ENCODE results near the gene NINL.

Gene NINL

DNA sequence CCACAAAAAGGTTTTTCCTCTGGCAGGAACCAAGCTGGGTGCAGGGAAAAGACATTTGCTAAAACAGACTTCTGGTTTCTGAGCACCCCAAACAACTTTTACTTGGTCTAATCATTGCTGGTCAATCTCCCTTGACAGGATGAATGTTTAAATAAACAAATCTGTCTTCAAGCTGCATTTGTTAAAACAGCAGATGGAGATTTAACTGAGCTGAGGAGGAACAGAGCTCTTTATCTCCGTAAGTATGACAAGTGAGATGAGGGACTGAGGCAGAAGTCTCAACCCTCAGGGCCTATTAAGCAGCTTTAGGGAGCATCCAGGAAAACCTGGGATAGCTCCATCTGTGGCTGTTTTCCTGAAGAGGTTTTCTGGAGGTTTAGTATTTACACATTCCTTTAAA lies 40.6 kb downstream of the NINL start:
- Histone ChIP-seq H3K27ac (ENCODE audit: low read depth, low read length) (no peak overlapping the region), H3K79me2 (ENCODE audit: control insufficient read depth, low read length) (no peaks in the 10 kb centered on the region), H4K20me1 (ENCODE audit: control insufficient read depth, insufficient read depth, low read depth, low read length) (no peaks in the 10 kb centered on the region), H3K36me3 (ENCODE audit: control insufficient read depth, low read length) (no peaks in the 10 kb centered on the region), H3K4me2 (ENCODE audit: low read length) (no peak overlapping the region), H3K4me3 (ENCODE audit: low read length) (no peak overlapping the region), H3K9me3 (ENCODE audit: control insufficient read depth, insufficient read depth, low read length) (no peaks in the 10 kb centered on the region), H3K27me3 (ENCODE audit: control insufficient read depth, low read length) (no peaks in the 10 kb centered on the region), H3K9me2 (replicated peaks; ENCODE audit: control insufficient read depth, low read length) (no peaks in the 10 kb centered on the region), H3F3A (ENCODE audit: control insufficient read depth, insufficient read depth) (no peaks in the 10 kb centered on the region), H3K4me1 (ENCODE audit: control insufficient read depth, low read length) (peaks cover 24% of the 10 kb centered on the region)
- no peak for TF ChIP-seq EZH2phosphoT487 (IDR thresholded peaks at IDR 0.05; ENCODE audit: borderline replicate concordance, low read length)
- TF ChIP-seq, protein P1, sequence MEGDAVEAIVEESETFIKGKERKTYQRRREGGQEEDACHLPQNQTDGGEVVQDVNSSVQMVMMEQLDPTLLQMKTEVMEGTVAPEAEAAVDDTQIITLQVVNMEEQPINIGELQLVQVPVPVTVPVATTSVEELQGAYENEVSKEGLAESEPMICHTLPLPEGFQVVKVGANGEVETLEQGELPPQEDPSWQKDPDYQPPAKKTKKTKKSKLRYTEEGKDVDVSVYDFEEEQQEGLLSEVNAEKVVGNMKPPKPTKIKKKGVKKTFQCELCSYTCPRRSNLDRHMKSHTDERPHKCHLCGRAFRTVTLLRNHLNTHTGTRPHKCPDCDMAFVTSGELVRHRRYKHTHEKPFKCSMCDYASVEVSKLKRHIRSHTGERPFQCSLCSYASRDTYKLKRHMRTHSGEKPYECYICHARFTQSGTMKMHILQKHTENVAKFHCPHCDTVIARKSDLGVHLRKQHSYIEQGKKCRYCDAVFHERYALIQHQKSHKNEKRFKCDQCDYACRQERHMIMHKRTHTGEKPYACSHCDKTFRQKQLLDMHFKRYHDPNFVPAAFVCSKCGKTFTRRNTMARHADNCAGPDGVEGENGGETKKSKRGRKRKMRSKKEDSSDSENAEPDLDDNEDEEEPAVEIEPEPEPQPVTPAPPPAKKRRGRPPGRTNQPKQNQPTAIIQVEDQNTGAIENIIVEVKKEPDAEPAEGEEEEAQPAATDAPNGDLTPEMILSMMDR (IDR thresholded peaks at IDR 0.05; ENCODE audit: low read depth, low read length, poor library complexity, severe bottlenecking) = no peak

- H3K4me1 ChIP-seq (ENCODE audit: control insufficient read depth, low read length) = peaks cover 24% of the 10 kb centered on the region
- H3K36me3 ChIP-seq (ENCODE audit: control insufficient read depth, low read length) = no peaks in the 10 kb centered on the region
- no peak overlapping the region for H3K4me3 ChIP-seq (ENCODE audit: low read length)
- no peak overlapping the region for H3K27ac ChIP-seq (ENCODE audit: low read depth, low read length)
- H3K4me2 ChIP-seq (ENCODE audit: low read length) = no peak overlapping the region
- no peaks in the 10 kb centered on the region for H4K20me1 ChIP-seq (ENCODE audit: control insufficient read depth, insufficient read depth, low read depth, low read length)
- H3K79me2 ChIP-seq (ENCODE audit: control insufficient read depth, low read length) = no peaks in the 10 kb centered on the region
- no peaks in the 10 kb centered on the region for H3K9me3 ChIP-seq (ENCODE audit: control insufficient read depth, insufficient read depth, low read length)
- H3K27me3 ChIP-seq (ENCODE audit: control insufficient read depth, low read length) = no peaks in the 10 kb centered on the region
- no peak for TF ChIP-seq EZH2phosphoT487 (IDR thresholded peaks at IDR 0.05; ENCODE audit: borderline replicate concordance, low read length)
- TF ChIP-seq, protein P1 (IDR thresholded peaks at IDR 0.05; ENCODE audit: low read depth, low read length, poor library complexity, severe bottlenecking) = no peak
- no peaks in the 10 kb centered on the region for H3K9me2 ChIP-seq (replicated peaks; ENCODE audit: control insufficient read depth, low read length)
- H3F3A ChIP-seq (ENCODE audit: control insufficient read depth, insufficient read depth) = no peaks in the 10 kb centered on the region
Observed at GRCh38 chr20:25544311-25544710, 41.0 kb downstream of the NINL start.

- Histone ChIP-seq H3F3A (ENCODE audit: control insufficient read depth, insufficient read depth) (no peaks in the 10 kb centered on the region), H4K20me1 (ENCODE audit: control insufficient read depth, insufficient read depth, low read depth, low read length) (no peaks in the 10 kb centered on the region), H3K36me3 (ENCODE audit: control insufficient read depth, low read length) (no peaks in the 10 kb centered on the region), H3K4me1 (ENCODE audit: control insufficient read depth, low read length) (peaks cover 24% of the 10 kb centered on the region), H3K27ac (ENCODE audit: low read depth, low read length) (no peak overlapping the region), H3K9me3 (ENCODE audit: control insufficient read depth, insufficient read depth, low read length) (no peaks in the 10 kb centered on the region), H3K79me2 (ENCODE audit: control insufficient read depth, low read length) (no peaks in the 10 kb centered on the region), H3K4me2 (ENCODE audit: low read length) (no peak overlapping the region), H3K27me3 (ENCODE audit: control insufficient read depth, low read length) (no peaks in the 10 kb centered on the region), H3K4me3 (ENCODE audit: low read length) (no peak overlapping the region), H3K9me2 (replicated peaks; ENCODE audit: control insufficient read depth, low read length) (no peaks in the 10 kb centered on the region)
- TF ChIP-seq, protein P1 (IDR thresholded peaks at IDR 0.05; ENCODE audit: low read depth, low read length, poor library complexity, severe bottlenecking) = no peak
- no peak for TF ChIP-seq EZH2phosphoT487 (IDR thresholded peaks at IDR 0.05; ENCODE audit: borderline replicate concordance, low read length)
Observed at GRCh38 chr20:25543068-25543467, 42.3 kb downstream of the NINL start.

DNA sequence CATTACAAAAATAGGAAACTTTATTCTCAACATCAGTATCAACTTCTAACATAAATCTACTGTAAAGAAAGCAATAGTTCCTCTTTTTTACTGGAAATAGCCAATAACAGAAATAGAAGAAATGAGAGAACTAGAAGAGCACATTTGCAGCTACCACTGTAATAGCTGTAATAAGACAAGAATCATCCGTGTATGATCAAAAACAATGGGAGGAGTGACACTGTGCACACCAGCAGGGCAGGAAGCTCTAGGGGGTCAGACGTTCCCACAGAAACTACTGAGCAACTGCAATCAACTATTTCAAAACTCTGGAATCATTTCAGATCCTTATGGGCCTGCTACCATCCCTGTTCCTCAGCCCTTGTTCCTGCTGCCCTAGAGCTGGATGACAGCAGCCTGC lies 43.7 kb downstream of the NINL start:
- no peaks in the 10 kb centered on the region for H3K79me2 ChIP-seq (ENCODE audit: control insufficient read depth, low read length)

More for the DNA sequence above, 43.7 kb downstream of the NINL start:
- Histone ChIP-seq H3K4me2 (ENCODE audit: low read length) (peak overlapping the region; percentile 31), H3K9me3 (ENCODE audit: control insufficient read depth, insufficient read depth, low read length) (no peaks in the 10 kb centered on the region), H3K27me3 (ENCODE audit: control insufficient read depth, low read length) (no peaks in the 10 kb centered on the region), H3K4me3 (ENCODE audit: low read length) (no peak overlapping the region), H3F3A (ENCODE audit: control insufficient read depth, insufficient read depth) (no peaks in the 10 kb centered on the region), H4K20me1 (ENCODE audit: control insufficient read depth, insufficient read depth, low read depth, low read length) (no peaks in the 10 kb centered on the region), H3K4me1 (ENCODE audit: control insufficient read depth, low read length) (peaks cover 33% of the 10 kb centered on the region), H3K27ac (ENCODE audit: low read depth, low read length) (peak overlapping the region; percentile 41), H3K36me3 (ENCODE audit: control insufficient read depth, low read length) (no peaks in the 10 kb centered on the region), H3K9me2 (replicated peaks; ENCODE audit: control insufficient read depth, low read length) (no peaks in the 10 kb centered on the region)
- TF ChIP-seq EZH2phosphoT487 (IDR thresholded peaks at IDR 0.05; ENCODE audit: borderline replicate concordance, low read length) = no peak
- TF ChIP-seq, protein P1 (IDR thresholded peaks at IDR 0.05; ENCODE audit: low read depth, low read length, poor library complexity, severe bottlenecking) = no peak

Measured in DOHH2 (cell line).